GM11168 (cell line): ENCODE measurements around the gene MDC1.
"Not testable (repeated sequence)": the region's sequence is repeated elsewhere in the genome, so short reads cannot be mapped to it uniquely, and the experiment has no call there.

Experiments used
- in situ Hi-C: fragments of 300-500 bp; cut with MboI; formaldehyde crosslinking; loops from one replicate; pipeline ENCODE4 v1.12.0; 2022; ENCODE audit warnings: low sequenced_read_pairs; ENCODE audit not compliant: unreplicated experiment

MDC1 gene

DNA sequence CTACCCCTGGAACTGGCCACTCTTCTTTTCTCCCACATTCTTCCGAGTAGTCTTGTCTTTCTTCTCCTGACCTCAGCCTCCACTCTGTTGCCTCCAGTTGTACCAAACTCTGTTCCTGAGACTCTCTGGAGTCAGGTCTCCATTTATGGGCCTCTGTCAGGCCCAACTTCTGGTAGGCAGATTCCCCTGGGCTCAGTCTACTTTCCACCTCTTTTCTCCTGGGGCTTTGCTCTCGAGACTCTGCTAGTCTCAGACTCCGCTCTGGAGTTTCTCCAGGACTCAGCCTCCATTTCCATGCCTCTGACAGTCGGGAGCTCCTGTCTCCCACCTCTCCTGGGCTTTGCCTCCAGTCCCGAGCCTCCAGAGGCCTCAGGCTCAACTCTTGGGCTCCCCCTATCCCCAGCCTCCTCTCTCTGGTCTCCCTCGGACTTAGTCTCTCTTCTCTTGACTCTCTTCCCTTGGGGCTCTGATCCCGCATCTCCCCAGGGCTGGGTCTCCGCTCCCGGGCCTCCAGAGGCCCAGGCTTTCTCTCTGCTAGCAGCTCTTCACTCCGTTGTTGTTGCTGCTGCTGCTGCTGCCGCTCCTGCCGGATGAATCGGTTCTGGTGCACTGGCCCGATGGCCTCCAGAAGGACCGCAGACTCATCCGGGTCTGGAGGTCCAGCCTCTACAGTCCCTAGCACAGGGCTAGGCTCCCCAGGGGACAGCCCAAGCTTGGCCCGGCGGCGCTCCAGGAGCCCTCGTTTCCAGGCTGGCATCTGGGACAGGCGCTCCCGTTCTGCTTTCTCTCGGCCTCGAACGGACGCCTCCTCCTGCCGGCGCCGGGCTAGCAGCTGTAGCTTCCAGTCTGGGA is 31.7 kb downstream of the MDC1 start:
- in situ Hi-C loops: no loop called here

GRCh38 chr6:30684386-30685156 is 32.5 kb downstream of the MDC1 start:
- in situ Hi-C loops: no loop called here

- in situ Hi-C loops: no loop called here
Measured at GRCh38 chr6:30683980-30684338, 33.1 kb downstream of the MDC1 start.

DNA sequence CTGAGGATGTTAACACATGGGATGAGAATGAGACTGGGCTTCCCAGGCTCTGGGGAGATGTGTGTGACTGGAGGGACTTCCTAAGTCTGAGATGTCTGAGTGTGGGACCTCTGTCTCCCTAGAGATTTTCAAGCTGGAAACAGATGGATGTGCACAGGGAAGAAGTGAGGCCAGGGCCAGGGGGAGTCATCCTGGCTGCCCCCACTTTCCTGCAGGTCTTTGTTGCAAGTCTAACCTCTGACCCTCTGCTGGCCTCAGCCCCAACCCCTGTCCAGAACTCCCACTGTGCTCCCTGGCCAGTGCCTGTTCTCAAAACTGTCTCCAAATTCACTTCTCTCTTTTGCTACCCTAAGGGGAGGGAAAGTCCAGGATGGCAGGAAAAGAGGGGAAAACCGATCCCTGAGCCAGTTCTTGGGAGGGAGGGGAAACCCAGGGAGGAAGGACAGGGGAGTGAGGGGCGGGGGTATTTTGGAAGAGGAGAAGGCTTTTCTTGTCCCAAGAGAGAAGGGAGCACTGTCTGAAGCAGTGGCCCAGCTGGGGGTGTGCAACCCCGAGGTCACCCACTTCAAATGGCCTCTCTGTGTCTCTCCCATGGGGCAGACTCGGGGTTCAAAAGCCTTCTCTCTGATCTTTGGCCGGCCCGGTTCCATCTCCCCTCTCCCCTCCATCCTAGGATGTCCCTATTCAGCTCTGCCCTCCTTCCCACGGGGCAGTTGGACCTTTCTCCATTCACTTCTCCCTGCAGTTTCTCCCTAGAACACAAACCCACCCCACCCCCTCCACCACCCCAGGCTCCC is 33.7 kb downstream of the MDC1 start:
- in situ Hi-C loops: no loop called here

GRCh38 chr6:30682143-30683117 is 34.7 kb downstream of the MDC1 start:
- in situ Hi-C loops: no loop called here

DNA sequence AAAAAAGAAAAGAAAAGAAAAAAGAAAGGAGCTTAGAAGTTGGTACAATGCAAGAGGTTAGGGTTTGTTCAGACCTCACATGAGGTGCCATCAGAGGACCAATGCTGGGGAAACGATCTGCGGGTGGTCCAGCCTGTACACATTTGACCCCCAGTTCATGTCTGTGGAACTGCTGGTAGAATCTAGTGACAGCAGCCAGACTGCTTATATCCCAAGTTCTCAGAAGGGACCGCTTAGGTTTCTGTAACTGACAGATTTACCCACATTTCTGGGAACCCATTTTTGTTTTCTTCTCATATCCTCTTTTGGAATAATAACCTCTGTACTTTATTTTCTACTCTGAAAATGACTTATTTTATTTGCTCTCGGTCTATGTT is 35.3 kb downstream of the MDC1 start:
- in situ Hi-C loops: no loop called here

- in situ Hi-C loops: no loop called here
Measured at GRCh38 chr6:30679765-30680535, 37.1 kb downstream of the MDC1 start.

- in situ Hi-C loops: no loop called here
Measured at GRCh38 chr6:30678964-30679726, 37.9 kb downstream of the MDC1 start.

GRCh38 chr6:30676660-30677285 is 40.3 kb downstream of the MDC1 start:
- in situ Hi-C loops: no loop called here

DNA sequence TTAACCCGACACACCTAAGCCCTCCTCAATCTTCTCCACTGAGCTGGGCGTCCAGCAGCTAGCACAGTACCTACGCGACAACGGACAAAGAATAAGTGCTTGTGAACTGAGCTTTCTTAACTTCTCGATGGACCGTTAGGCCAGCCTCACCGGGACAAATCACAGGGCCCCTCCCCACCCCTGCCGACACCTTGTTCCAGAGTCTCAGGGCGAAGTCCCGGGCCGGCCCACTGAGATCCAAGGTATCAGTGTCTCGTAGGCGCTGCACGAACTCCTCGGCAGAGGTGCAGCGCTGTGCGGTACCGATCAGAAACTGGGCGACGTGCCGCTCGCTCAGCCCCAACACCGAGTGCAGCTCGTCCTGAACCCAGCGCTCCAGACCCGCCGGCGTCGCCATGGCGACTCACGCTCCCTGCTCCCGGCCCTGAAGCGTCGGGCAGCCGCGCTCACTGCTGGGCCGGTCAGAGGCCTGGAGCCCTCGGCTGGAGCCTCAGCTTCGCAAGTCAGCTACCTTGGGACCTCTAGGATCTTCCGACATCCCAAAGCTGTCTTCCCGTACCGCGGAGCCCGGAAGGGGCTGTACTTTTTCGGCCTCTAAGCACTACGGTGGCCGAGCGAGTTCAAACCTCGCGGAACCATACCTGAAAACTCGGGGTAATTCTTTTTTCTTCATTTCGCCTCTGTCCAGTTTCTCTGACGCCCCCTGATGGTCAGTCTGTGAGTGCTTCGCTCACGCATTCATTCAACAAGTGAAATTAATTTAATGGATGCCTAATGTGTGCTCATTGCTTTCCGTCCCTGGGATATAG is 44.4 kb downstream of the MDC1 start, which contains the start of gene DHX16:
Gene DHX16, minus strand, starts transcription at position 562 of the 809 bp plus-strand sequence. Its CDS starts 165 bp downstream, at position 397.
- in situ Hi-C loops: loop anchor here (5.0 kb wide), 1 partner anchor 50 kb away; the partner anchor contains the start of gene TUBB

- in situ Hi-C loops: loop anchor here (5.0 kb wide), 1 partner anchor 51 kb away; the partner anchor contains the start of gene TUBB
Measured at GRCh38 chr6:30670760-30671527, 46.1 kb downstream of the MDC1 start.

DNA sequence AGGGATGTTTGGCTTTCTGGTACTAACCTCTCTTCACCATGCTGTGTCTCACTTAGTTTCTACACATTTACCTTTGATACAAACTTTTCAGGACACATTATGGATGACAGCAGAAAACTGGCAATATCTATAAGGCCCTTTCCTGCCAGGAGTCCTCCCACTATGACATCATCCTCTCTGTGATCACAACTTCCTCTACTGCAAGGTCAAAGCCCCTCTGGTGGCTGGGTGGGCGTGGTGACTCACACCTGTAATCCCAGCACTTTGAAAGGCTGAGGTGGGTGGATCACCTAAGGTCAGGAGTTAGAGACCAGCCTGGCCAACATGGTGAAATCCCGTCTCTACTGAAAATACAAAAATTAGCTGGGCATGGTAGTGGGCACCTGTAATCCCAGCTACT is 50.8 kb downstream of the MDC1 start:
- in situ Hi-C loops: not testable (repeated sequence)

DNA sequence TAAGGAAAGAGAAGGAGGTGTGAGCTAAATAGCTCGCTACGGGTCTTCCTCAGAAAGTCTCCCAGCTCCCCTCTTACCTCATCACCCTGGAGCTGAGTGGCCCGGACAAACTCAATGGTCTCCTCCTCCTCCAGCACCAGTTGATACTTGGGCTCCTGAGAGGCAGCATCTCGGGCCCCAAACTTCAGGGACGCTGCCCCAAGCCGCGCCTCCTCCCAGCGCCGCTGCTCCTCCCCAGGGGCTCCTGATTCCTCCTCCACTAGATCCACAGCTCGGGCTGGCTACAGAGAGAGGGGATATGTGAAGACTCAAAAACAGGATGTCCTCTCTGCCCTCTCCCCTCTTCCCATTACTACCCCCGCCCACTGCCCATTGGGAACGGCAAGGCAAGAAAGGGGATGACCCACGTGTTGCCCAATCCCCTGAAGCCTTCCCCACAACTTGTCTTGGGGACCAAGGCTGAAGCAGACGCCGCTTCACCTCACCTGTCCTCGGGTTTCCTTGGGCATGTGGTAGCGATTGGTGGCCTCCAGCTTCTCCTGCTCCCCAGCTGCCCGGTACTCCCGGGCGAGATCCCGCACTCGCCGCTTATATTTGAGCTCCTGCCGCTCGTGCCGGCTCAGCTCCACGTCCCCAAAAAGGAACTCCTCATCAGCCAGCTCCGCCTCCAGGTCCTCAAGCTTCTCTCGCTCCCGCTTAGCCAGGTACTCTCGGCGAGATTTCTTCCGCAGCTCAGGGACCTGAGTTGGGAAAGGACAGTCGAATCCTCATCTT is 51.9 kb downstream of the MDC1 start:
- in situ Hi-C loops: no loop called here

GRCh38 chr6:30657922-30658321 is 59.2 kb downstream of the MDC1 start:
- in situ Hi-C loops: not testable (repeated sequence)

GRCh38 chr6:30657454-30657853 is 59.6 kb downstream of the MDC1 start:
- in situ Hi-C loops: no loop called here
